GM21381 (cell line): ENCODE data around the gene SLC1A3.
"Not testable (repeated sequence)": the region's sequence is repeated elsewhere in the genome, so short reads cannot be mapped to it uniquely, and the experiment has no call there.

Experiments
- ATAC-seq: cut with Tn5 transposase; IDR thresholded peaks from one replicate; pipeline ENCODE4 v1.9.1; 2021; ENCODE audit warnings: mild to moderate bottlenecking, moderate library complexity; ENCODE audit not compliant: unreplicated experiment

Gene SLC1A3

GRCh38 chr5:36606428-36607113 is at the start of gene SLC1A3:
SLC1A3 (plus strand) TSS chr5:36606606; CDS start chr5:36608424, 1,818 bp downstream.
- ATAC-seq = peak; percentile 94

DNA sequence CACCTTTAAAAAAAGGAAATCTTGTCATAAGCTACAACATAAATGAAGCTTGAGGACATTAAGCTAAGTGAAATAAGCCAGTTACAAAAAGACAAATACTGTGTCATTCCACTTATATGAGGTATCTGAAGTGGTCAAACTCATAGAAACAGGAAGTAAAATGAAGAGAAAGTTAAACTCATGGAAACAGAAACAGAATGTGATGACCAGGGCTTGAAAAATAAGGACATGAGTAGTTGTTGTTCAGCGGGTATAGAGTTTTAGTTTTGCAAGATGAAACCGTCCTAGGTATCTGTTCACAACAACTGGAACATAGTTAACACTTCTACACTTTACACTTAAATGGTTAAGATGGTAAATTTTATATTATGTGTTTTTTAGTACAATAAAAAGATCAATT is 47.8 kb upstream of the SLC1A3 start:
- ATAC-seq = no peak

DNA sequence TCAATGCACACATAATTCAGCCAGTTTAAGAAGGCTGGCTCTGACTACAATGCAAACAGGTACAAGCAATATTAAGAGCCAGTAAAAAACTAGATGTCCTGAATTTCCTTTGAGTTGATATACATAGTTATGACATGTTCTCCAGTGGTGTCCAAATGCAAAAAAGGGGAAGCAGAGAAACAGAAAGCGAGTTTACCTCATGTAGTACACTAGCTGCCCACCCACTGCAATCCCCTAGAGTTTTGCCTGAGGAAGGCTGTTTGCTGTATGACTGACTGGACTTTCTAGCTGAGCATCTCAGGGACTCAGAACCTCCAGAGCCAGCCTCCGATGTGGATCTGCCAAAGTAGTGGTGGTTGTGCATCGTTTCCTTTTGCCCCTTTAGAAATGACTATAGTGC is 44.8 kb upstream of the SLC1A3 start:
- ATAC-seq = no peak

- no peak for ATAC-seq
Measured at GRCh38 chr5:36569491-36569890, 36.9 kb upstream of the SLC1A3 start.

- ATAC-seq = no peak
Measured at GRCh38 chr5:36570301-36571095, 35.9 kb upstream of the SLC1A3 start.

DNA sequence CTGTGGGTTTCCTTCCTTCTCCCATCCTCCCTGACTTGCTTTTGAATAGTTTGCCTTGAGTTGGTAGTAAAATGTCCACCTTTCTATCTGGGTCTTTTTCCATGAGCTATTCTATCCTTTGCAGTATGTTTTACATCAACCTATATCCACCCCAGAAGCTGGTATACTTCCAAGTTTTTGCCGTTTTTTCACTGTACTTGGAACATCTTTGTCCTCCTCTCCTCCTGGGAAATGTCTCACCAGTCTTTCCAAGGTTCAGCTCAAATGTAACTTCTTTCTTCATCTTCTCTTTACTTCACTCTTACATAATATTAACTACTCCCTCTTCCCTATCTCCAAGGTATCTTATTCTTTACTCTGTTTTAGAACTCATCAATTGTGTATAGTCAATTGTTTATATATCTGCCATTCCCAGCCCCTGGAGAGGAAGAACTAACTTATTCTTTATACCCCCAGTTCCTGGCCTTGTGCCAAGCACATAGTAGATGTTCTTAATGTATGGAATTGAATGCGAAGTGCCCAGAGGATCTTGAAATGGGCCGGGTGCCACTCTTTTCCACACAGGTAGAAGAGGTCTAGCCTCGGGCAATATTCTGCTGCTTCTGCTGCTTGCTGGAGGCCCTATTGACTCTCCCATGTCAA is 34.9 kb upstream of the SLC1A3 start:
- ATAC-seq = no peak

- no peak for ATAC-seq
Measured at GRCh38 chr5:36573438-36573837, 33.0 kb upstream of the SLC1A3 start.

GRCh38 chr5:36575361-36575781 is 31.0 kb upstream of the SLC1A3 start:
- no peak for ATAC-seq

DNA sequence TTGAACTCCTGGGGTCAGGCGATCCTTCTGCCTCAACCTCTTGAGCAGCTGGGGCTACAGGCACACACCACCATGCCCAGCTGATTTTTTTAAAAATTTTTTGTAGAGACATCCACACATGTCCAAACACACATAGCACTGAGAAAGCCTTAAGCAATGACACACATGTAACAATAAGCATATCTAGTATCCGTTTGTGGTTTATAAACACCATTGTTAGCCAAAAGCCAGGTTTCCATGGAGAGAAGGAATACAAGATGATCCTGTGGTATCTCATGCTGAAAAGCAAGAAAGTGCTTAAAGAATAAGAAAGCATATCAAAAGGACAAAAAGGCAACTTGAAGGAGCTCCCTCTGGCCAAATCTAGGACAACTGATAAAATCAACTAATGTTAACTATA is 29.7 kb upstream of the SLC1A3 start:
- no peak for ATAC-seq

GRCh38 chr5:36579858-36580257 is 26.5 kb upstream of the SLC1A3 start:
- ATAC-seq = not testable (repeated sequence)

GRCh38 chr5:36581070-36581469 is 25.3 kb upstream of the SLC1A3 start:
- ATAC-seq = no peak

DNA sequence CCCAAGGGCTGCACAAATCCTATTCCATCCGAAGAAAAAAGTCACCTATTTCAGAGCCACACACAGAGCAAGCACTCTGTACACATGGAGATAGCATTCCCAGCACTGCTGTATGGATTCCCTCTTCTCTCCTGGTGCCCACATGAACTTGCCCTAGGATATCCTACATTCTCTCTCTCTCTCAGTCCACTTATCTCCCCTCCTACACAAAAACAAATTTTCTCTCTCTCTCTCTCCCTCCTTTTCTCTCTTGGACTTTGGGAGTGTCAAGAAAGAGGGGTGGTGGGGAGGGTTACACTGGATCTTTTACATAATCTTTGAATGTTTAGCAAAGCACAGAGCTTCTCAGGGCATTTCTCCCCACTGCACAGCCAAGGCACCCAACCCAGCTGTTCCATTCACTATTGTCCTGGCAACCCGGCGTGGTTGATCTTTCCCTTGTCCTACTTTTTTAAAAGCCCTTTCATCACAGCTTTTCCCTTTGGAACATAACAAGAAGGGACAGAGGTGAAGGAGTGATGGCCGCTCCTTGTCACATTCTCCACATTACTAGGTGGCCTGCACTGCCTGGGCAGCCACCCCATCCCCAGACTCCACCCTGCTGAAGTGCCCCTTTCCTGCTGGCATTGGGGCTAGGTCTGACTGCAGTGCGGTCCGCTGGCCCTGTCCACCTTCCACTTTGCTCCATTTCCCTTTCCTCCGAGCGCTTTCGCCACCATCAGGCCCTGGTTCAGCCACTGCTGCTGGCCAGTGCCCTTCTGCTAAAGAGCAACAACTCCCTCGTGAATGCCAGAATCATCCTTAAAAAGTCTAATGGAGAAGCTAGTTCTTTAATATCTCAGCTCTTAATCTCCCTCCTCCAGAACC is 22.2 kb upstream of the SLC1A3 start:
- ATAC-seq = no peak

- ATAC-seq = no peak
Measured at GRCh38 chr5:36585701-36586100, 20.7 kb upstream of the SLC1A3 start.

DNA sequence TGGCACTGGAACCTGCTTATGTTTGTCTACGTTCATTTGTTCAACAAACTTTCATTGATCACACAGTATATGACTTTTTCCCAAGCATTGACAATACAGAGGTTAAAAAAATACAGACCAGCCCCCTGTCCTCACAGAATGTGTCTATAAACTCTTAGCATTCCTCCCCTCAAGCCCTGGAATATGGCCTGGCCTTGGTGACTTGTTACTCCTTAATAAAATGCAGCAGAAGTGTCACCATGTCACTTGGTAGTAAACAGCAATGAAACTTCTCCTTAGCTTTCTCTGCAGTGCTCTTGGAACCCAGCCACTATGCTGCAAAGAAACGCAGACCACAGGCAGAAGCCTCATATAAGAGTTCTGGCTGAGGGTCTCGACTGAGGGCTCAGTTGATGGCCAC is 19.1 kb upstream of the SLC1A3 start:
- no peak for ATAC-seq

- ATAC-seq = not testable (repeated sequence)
Measured at GRCh38 chr5:36589735-36590134, 16.7 kb upstream of the SLC1A3 start.

- no peak for ATAC-seq
Measured at GRCh38 chr5:36590513-36591286, 15.7 kb upstream of the SLC1A3 start.

GRCh38 chr5:36593867-36594266 is 12.5 kb upstream of the SLC1A3 start:
- ATAC-seq = no peak

DNA sequence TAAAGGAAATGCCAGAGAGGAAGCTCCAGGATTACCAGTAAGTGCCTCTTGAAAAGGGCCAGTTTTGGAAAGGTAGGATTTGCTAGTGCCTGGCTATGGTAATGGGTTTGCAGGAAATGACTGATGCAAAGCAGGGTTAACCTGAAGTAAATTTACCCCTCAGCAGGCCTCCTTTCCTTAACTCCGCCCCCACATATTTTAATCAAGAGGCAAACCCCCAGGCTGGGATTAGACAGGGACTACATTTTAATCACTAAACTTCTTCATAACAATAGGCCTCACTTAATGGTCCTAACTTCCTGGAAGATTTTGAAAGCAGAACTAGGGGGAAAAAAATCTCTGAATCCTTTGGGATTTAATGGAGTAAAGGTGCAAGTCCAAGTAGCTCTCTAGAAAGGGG is 10.2 kb upstream of the SLC1A3 start:
- ATAC-seq = no peak

DNA sequence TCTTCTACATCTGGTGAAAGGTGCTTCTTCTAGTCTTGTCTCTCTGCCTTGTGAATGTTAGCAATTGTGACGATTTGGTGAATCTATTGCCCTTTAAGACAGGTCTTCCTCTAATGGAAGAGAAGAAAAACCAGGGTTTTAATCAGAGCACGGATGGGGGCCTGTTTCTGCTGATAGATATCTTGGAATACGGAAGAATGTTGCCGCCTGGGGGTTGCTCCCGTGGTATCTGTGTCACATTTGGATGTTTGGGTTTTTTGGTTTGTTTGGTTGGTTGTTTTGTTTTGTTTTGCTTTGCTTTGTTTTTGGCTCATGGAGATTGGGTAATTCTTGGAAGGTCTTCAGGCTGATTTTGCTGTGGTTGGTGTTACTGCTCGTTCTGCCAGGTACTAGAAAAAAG is 9.7 kb upstream of the SLC1A3 start:
- ATAC-seq = no peak

GRCh38 chr5:36598045-36598444 is 8.4 kb upstream of the SLC1A3 start:
- no peak for ATAC-seq
